ENCODE measurements around the gene GALNT2.

The GALNT2 gene

DNA sequence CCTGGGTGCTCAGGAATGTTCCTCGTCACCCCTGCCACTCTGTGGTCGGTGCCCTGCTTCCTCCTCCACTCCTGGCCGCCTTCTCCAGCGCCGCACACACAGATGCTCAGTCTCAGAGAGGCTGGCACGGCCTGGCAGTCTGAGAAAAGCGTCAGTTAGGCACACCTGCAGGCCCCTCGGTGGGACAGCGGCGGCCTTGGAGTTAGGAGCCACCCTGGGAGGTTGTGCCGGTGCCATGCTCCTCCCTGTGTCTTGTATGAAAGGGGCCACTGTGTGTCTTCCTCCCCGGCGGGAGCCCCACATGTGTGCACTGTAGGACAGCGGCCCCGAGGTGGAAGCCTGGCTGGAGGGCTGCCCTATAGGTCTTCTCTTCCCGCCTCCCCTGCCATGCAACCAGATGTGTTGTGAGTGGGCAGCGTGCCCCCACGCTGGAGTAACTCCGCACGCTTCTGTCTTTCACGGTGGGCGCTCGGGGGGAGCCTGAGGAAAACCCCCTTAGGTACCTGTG is 213.9 kb downstream of the GALNT2 start:
- no peak for DNase-seq (ENCODE audit: low spot score)

DNA sequence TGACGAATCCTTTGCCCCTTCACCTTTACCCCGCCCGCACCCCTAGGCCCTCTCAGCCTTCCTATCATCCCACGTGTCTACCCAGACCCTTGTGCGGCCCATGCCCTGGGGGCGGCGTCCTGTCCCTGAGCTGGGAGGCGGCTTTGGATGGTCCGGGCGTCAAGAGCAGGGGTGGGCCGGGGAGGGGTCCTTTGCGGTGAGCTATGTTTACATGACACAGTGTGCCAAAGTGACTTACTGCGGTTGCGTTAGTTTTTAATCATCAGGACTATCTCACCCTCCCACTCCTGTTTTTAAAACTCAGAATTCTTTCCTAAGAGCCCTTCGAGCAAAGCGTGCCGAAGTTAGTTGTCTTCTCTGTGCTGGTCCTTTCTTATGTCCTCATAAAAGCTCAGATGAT is 214.5 kb downstream of the GALNT2 start:
- DNase-seq (ENCODE audit: low spot score), result no peak

DNA sequence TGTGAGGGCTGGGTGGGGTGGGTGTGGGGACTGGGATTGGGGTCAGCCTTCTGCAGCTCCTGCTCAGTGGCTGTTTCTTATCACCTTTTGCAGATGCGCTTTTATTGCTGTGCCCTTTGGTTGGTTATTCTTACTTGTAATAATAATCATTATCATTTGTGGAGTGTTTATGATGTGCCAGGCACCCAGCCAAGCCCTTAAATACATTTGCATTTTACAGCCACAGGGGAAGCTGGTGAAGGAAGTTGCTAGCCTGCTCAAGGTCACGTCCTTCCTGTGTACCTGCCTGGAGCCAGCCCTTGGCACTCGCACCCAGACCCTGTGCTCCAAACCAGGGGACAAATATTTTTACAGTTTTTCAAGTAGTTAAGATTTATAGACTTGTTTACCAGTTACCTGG is 215.1 kb downstream of the GALNT2 start:
- DNase-seq (ENCODE audit: low spot score), result no peak

DNA sequence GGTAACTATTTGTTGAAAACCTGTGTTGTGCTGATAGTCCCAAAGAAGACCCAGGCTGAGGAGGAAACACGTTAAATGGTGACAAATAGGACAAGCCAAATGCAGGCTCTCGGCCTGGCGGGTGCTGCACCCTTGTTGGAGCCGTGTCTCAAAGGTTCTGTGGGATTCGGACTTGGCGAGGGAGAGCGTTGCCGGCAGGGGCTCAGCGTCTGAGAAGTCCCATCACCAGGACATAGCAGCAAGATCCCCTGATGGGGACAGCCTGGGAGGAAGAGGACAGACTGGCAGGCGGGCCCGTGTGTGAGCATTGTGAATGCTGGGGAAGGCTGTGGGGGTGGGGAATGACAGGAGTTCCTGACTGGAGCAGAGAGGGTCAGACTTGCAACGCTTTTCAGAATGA is 216.6 kb downstream of the GALNT2 start:
- DNase-seq (ENCODE audit: low spot score), result no peak

DNA sequence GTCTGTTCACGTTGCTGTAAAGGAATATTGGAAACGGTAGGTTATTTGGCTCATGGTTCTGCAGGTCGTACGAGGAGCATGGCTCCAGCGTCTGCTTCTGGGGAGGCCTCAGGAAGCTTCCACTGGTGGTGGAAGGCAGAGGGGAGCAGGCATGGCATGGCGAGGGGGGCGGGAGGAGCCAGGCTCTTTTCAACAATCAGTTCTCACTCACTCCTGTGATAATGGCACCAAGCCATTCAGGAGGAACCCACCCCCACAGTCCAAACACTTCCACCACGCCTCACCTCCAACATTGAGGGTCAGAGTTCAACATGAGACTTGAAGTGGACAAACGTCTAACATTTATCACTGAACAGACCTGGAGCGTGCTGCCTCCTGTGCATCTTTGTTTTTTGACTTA is 217.9 kb downstream of the GALNT2 start:
- DNase-seq (ENCODE audit: low spot score), result no peak

DNA sequence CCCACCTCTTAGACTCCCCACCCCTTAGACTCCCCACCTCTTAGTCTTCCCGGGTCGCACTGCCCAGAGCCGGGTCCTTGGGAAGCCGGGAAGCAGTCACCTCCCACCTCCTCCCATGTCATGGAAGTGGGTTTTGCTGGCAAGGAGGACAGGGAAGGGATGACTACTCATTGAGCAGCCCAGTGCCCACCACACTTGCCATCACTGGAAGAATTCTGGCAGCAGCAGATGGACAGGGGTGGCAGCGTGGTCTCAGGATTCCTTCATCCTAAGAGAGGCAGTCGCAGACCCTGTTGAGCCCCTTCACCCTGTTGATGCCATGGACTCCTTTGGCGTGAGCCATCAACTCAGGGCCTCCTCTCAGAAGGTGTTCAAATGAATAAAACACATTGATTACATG is 218.3 kb downstream of the GALNT2 start:
- DNase-seq (ENCODE audit: low spot score), result no peak

DNA sequence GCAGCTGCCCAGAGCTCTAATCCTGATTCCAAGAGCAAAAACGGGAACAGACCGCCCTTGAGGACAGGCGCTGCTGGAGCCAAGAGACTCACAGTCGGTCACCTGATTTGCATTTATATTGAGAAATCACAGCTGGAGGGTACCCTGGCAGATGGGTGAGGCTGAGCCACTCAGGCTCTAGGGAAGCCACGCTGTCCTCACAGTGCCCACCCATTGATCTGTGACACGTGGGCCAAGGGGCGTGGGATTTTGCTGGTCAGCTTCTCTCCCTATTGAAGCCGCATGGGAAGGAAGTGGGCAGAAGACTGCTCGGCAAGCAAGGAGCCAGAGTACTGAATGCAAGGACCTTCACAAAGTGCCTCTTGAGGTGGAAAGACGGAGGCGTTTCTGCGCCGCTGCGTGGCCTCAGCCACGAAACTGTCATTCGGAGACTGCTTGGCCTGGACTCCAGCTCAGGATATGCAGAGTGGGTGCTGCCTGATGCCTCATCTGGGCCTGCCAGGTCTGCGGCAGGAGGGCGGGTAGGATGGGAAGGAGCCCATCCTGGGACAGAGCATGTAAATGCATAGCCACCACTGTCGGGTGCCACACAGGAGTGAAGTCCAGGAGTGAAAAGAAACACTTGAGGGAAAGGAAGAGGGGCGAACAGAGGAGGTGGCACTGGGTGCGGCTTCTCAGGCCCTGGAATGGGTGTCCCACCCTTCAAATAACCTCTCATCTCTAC is 219.3 kb downstream of the GALNT2 start:
- no peak for DNase-seq (ENCODE audit: low spot score)

DNA sequence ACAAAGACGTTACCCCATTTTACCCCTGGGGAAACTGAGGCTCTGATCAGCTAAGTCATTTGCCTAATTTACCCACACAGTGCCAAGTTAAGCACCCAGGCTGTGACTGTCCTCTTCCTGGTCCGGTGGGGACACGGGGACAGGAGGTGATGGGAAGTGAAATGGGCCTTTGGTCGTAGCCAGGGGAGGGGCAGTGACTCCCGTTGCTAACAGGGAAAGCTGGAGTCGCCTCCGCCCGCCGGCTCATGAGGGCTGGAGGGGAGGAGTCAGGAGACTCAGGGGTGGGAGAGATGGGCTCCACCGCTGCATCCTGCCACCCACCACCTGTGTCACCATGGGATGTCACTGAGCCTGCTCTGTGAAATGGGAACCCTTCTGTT is 219.8 kb downstream of the GALNT2 start:
- no peak for DNase-seq (ENCODE audit: low spot score)

DNA sequence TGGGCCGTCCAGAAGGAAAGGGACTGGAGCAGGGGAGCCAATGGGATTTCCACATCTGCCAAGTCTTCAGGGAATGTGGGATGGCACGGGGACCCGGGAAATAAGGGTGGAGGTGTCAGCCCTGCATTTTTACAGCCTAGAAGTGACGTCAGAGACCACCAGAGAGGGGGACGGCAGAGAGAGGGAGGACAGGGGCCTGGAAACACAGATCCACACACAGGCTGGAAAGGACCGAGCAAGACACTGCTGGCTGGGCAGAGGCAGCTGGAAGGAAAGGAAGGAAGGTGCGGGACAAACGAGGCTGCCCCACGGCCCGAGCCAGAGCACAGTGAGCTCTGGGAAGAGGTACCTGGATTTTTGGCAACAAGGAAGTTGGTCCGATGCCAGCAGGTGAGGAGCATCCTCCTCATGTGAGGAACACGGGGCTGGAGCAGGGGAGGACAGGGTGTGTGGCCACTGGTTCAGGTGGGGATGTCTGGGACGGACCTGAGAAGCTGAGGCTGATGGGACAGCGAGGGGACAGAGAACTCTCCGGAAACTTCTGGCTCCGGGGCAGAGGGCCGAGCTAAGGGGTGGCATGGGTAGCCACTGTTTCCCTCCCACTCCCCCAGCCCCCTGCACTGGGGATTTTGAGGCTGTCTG is 220.8 kb downstream of the GALNT2 start:
- no peak for DNase-seq (ENCODE audit: low spot score)

DNA sequence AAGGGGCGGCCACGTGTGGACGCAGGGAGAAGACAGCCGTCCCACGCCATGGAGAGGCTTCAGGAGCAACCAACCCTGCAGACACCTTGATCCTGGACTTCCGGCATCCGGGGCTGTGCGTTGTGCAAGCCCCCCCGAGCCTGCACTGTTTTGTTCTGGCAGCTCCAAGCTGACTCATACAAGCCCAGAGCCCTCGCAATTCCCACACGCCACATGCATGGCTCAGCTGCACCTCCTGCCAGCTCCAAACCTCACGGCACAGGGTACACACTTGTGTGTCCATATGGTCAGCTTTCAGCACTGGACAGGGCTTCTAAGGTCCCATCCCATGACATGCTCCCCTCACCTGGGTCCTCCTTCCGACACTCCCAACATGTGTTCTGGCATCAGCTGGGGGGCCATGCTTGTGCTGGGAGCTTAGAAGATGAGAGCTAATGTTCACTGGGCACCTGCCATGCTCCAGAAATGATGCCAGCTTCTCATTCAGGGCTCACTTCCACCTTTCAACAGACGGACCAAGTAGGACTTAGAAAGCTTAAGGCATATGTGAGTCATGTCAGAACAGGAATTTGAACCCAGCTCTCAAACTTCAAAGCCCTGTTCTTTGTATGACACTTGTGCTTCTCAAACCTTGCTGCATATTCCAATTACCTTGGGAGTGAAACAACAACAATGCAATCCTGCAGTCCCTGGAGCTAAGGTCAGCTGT is 221.8 kb downstream of the GALNT2 start:
- no peak for DNase-seq (ENCODE audit: low spot score)

DNA sequence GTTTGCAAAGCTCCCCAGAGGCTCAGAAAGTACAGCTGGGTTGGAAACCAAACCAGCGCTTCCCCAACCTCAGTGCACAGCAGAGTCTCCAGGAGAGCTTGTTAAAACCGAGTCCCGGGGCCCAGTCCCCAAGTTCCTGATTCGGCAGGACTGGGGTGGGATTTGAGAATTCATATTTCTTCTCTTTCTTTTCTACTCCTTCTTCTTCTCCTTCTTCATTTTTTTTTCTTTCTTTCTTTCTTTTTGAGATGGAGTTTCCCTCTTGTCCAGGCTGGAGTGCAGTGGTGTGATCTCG is 222.3 kb downstream of the GALNT2 start:
- no peak for DNase-seq (ENCODE audit: low spot score)

DNA sequence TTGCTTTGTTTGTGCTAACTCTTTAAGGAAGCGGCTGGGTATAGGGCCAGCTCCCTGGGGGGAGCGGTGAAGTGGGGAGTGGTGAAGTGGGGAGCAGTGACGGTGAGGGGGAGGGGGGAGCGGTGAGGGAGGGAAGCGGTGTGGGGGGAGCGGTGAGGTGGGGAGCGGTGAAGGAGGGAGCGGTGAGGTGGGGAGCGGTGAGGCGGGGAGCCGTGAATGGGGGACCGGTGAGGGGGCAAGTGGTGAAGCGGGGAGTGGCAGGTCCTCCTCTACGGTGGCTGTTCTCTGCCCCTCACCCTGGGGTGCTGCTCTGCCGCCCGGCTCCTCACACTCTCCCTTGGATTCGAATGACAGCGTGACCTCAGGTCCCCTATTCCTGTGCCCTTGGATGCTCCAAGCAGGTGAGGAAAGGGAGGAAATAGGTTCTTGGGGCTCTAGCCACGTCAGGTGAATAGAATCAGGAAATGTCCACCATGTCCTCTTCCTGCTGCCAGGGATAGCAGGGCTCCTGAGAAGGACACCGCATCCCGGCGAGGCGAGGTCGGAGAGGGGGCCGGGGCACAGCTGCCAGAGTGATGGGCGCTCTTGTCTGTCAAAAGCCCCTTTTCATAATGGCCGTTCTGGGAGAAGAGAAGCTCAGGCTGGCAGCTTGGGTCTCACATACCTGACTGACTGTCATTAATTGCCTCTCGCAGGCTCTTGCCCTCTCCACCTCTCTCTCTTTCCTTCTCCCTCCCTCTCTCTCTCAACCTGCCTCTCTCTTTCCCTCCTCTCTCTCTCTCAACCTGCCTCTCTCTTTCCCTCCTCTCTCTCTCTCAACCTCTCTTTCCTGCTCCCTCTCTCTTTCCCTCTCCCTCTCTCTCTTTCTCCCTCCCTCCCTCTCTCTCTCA is 224.9 kb downstream of the GALNT2 start:
- DNase-seq (ENCODE audit: low spot score), result no peak

DNA sequence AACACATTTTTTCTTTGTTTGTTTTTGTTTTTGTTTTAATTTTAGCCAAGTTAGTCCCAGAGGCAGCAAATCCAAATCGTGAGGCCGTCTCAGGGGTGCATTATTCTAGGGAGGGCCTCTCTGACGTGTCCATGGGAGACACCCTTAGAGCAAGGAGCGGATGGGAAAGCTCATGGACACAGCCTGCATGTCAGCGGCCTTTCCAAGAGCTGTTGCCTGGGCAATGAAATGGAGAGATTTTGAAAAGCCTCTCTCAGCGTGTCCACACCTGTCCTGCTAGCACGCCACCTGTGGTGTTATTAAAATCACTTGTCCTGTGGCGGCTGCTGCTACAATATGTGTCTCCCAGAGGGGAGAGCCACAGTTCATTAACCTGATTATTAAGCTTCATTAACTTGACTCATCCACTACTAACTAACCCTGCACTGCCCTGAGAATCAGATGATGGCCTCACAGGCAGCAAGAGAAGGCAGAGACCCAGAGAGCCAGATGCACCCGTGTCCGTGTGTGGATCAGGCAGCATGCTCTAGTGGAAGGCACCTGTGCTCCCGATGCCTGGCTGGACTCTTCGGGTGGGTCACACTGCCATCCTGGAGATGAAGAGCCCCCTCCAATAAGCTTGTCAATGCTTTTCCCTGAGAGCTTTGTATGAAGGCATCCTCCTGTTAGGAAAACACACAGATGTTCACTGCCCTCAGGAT is 225.8 kb downstream of the GALNT2 start:
- no peak for DNase-seq (ENCODE audit: low spot score)

DNA sequence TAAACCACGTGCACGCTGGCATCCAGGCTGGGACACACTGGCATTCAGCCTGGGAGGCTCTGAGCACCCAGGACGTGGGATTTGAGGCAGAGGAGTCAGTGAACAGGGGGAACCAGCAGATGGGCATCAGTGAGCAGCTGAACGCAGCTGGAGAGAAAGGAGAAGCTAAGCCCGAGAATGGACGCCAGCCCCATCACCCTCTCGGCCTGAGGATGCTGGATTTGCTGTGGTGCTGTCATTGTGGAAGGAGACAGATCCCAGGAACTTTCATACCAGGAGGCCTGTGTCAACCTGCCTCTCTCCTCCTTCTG is 226.3 kb downstream of the GALNT2 start:
- no peak for DNase-seq (ENCODE audit: low spot score)

DNA sequence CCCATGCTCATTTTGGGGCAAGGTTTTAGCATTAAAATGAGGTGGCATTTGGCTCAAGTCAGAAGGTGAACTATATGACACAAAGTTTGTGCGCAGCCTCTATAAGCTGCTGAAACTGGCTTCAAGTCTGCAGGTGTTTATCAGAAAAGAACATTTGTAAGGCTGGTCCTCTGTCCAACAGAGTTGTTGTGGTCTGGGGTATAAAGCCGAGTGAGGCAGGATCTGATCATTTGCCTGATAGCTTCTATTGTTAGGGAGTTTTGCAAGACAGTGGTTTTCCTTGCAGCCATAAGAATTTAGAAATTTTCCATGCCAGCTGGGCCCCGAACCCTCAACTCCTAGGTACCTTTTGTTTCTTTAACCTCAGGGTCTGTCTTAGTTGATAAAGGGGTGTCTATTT is 228.3 kb downstream of the GALNT2 start:
- no peak for DNase-seq (ENCODE audit: low spot score)

DNA sequence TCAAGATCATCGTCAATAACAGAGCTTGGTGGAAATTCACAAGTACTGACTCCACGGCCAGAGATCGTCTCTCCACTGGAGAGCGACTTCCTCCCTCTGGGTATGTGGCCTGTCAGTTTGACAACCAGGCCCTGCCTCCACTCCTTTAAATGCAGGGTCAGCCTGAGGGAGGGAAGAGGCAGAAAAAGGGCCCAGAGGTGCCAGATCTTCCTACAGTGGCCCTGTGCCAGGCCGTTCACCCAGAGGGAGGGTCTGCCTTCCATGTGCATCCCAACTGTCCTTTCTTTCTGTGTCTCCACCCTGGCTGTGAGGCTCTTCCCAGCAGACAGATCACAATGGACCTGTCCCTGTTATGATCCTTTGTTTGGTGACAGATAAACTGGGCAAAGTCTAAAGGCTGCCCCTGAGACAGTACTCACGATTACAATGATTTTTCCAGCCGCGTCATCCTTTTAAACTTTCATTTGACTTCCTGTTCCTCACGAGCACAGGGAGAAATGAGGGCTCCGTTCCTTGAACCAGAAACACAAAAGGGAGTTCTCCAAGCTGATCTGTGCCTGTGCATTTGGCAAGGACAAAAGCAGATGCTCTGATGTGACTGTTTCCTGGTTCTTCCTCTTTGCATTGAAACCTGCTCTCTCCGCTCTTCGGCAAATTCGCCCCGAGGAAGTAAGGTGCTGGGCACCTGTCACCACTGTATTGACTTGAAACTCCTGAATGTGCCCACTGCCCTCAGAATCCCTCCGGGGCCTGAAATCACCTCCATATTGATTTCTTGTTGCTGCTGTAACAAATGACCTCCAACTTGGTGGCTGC is 232.4 kb downstream of the GALNT2 start:
- DNase-seq (ENCODE audit: low spot score), result no peak

DNA sequence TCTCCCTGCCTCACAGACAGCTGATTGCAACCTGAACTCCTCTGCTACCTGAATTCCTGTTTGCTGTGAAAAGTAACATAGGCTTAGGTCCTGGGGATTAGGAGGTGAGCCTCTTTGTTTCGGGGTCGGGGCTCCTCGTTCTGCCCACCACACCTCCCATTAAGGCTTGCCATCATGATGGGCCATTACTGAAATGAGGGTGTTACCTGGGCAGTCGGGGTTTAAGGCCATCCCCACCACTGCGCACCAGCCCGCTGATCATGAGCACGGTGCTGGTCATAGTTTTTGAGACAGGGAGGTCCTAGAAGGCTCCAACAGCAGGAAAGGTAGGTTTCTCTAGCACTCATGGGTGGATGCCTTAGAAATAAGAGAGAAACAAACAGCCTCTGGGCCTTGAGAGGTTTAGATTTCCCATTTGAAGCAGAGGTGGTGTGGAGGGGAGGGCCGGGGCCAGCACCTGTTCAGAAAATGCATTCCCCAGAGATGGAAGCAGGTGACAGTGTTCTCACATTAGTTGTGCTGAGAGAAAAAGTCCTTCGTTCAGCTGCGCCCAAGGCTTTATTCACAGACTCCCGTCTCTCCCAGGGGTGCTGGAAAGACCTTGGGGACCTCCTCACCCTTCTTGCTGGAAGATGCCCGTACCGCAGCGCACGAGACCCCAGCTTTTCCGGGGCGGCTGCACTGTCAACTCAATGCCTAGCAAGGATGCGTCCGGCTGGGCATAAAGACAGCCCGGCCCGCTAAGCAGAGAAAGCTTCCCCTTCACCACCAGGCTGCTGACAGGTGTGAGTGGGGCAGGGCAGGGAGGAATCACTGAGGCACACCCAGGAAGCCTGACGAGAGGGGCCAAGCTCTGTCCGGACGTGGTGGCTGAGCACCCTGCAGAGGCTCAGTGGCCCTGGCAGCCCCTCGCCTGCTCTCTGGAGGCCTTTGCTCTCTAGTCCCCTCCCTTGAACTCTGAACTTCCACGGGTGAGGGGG is 233.6 kb downstream of the GALNT2 start:
- no peak for DNase-seq (ENCODE audit: low spot score)

DNA sequence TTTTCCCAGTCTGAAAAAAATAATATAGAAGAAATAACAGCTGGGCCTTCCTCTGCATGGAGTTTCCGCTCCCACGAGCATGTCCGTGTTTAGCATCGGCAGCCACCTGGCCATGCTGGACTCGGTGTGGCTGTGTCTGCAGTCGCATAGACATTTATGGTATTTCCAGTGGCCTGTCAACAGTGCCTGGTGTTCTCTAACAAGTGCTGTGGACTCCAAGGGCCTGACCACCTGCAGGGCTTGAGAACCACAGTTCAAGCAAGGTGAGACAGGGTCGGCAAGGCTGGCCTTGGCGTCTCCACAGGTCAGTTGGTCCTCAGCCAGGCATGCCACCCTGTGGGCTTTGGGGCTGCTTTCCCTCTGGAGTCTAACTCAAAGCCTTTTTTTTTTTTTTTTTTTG is 234.3 kb downstream of the GALNT2 start:
- DNase-seq (ENCODE audit: low spot score), result no peak

DNA sequence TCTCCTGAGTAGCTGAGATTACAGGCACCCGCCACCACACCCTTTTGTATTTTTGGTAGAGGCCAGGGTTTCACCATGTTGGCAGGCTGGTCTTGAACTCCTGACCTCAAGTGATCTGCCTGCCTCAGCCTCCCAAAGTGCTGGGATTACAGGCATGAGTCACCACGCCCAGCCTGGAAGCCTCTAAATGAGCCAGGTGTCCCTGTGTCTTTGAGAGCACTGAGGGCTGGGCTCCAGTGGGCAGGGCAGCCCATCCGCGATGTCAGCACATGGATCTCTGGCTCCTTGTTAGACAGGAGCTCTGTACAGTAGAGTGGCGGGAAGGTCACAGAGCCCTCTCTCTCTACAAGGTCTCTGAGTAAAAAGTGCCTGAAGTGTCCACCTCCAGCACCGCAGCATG is 234.8 kb downstream of the GALNT2 start:
- no peak for DNase-seq (ENCODE audit: low spot score)

DNA sequence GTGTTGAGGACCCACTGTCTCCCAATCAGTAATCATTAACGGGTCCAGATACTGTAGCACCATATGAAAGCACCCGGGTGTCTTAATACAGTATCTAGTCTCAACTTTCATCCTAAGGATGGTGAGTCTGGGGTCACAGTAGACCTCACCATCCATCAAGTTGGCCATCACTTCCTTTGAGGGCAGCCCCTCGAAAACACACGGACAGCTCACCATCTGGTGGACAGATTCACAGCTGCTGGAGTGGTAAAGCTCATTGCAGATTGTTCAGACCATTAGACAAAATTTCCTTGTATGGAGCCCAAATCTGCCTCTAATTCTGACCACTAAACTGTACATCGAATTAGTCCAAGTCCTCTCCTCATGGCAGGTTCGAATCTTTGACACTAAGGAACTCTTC is 236.0 kb downstream of the GALNT2 start:
- DNase-seq (ENCODE audit: low spot score), result no peak

Data from CD4-positive, alpha-beta T cell treated with Interleukin-15 for 4 hours (primary cell).